Stomach (tissue), 4 donors: ENCODE data around the gene CHAF1A.

Experiments used
- EP300 ChIP-seq: sonication (generic); formaldehyde crosslinking; IDR thresholded peaks from one replicate; pipeline ENCODE4 v1.6.1; 2017; ENCODE audit warnings: antibody characterized with exemption
- POLR2A ChIP-seq, 4 donors: fragments of 450-650 bp; IDR thresholded peaks; one replicate each; pipeline ENCODE4 v1.6.1; 2016; ENCODE audit warnings: antibody characterized with exemption in 4 of 4, control low read depth in 2 of 4, mild to moderate bottlenecking in 1 of 4, moderate library complexity in 1 of 4
- POLR2AphosphoS5 ChIP-seq, 3 donors: sonication (generic); formaldehyde crosslinking; IDR thresholded peaks; one replicate each; pipeline ENCODE4 v1.6.1; 2016; ENCODE audit warnings: antibody characterized with exemption in 3 of 3
- TF ChIP-seq, protein P1 (sequence below), 7 experiments: fragments of 450-650 bp in 4 of 7; fragments of 200-600 bp in 3 of 7; sonication (generic) in 3 of 7; IDR thresholded peaks; one replicate each; pipeline ENCODE4 v1.5.1; 2016 to 2019; ENCODE audit warnings: antibody characterized with exemption in 7 of 7, control low read depth in 2 of 7, mild to moderate bottlenecking in 1 of 7

DNA sequence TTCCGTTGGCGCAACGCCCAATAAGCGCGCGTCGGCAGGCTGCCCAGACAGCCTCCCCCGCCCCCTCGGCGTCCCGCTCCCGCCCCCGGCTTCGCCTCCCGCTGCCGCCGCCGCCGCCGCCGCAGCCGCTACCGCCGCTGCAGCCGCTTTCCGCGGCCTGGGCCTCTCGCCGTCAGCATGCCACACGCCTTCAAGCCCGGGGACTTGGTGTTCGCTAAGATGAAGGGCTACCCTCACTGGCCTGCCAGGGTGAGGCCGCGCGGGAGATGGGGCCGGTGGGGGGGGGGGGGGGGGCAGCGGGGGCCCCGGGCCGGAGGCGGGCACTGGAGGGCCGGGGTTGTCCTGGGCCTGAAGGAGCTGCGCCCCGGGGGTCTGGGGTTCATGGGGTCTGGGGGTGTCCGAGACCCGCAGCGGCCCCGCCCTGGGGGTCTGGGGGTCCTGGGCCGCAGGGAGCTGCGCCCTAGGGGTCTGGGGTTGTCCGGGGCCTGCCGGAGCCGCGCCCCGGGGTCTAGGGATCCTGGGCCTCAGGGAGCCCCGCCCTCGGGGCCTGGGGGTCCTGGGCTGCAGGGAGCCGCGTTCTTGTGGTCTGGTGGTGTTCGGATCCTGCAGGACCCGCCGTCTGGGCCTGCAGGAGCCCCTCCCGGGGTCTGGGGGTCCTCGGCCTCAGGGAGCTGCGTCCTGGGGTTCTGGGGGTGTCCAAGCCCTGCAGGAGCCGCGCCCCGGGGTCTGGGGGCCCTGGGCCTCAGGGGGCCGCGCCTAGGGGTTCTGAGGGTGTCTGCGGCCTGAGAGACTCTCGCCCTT, 69.9 kb downstream of the CHAF1A start, which contains the start of gene HDGFL2:
- TF ChIP-seq POLR2A (IDR thresholded peaks at IDR 0.05) (no peak), POLR2AphosphoS5 (IDR thresholded peaks at IDR 0.05) (no peak), EP300 (no peak)
- TF ChIP-seq, protein P1, sequence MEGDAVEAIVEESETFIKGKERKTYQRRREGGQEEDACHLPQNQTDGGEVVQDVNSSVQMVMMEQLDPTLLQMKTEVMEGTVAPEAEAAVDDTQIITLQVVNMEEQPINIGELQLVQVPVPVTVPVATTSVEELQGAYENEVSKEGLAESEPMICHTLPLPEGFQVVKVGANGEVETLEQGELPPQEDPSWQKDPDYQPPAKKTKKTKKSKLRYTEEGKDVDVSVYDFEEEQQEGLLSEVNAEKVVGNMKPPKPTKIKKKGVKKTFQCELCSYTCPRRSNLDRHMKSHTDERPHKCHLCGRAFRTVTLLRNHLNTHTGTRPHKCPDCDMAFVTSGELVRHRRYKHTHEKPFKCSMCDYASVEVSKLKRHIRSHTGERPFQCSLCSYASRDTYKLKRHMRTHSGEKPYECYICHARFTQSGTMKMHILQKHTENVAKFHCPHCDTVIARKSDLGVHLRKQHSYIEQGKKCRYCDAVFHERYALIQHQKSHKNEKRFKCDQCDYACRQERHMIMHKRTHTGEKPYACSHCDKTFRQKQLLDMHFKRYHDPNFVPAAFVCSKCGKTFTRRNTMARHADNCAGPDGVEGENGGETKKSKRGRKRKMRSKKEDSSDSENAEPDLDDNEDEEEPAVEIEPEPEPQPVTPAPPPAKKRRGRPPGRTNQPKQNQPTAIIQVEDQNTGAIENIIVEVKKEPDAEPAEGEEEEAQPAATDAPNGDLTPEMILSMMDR (IDR thresholded peaks at IDR 0.05), result no peak
